ENCODE results near the gene PDGFC. TPM values are rescaled to one million over a fixed set of nuclear protein-coding genes. Genes with fewer than 3 reads are reported as not detected.

Gene PDGFC
- polyA plus RNA-seq, 1 experiment, result 72.7 TPM

GRCh38 chr4:156906325-156906724 is 65.3 kb downstream of the PDGFC start:
- Histone ChIP-seq H3K27me3 (ENCODE audit: control insufficient read depth, insufficient read depth, low read length) (no peaks in the 10 kb centered on the region), H3K27ac (ENCODE audit: low read depth, low read length) (no peak overlapping the region), H3K4me3 (ENCODE audit: low read depth, low read length) (no peak overlapping the region), H3K9me3 (ENCODE audit: control insufficient read depth, insufficient read depth, low read length) (no peaks in the 10 kb centered on the region)
- CTCF ChIA-PET, result no interaction called here
- POLR2A ChIA-PET, result no interaction called here
- TF ChIP-seq, protein P1, sequence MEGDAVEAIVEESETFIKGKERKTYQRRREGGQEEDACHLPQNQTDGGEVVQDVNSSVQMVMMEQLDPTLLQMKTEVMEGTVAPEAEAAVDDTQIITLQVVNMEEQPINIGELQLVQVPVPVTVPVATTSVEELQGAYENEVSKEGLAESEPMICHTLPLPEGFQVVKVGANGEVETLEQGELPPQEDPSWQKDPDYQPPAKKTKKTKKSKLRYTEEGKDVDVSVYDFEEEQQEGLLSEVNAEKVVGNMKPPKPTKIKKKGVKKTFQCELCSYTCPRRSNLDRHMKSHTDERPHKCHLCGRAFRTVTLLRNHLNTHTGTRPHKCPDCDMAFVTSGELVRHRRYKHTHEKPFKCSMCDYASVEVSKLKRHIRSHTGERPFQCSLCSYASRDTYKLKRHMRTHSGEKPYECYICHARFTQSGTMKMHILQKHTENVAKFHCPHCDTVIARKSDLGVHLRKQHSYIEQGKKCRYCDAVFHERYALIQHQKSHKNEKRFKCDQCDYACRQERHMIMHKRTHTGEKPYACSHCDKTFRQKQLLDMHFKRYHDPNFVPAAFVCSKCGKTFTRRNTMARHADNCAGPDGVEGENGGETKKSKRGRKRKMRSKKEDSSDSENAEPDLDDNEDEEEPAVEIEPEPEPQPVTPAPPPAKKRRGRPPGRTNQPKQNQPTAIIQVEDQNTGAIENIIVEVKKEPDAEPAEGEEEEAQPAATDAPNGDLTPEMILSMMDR (IDR thresholded peaks at IDR 0.05; ENCODE audit: low read depth, low read length), result no peak
- DNase-seq (ENCODE audit: low read depth, low spot score), result no peak

- TF ChIP-seq, protein P1 (IDR thresholded peaks at IDR 0.05; ENCODE audit: low read depth, low read length), result no peak
- ChIA-PET POLR2A (no interaction called here), CTCF (no interaction called here)
- Histone ChIP-seq H3K27ac (ENCODE audit: low read depth, low read length) (no peak overlapping the region), H3K27me3 (ENCODE audit: control insufficient read depth, insufficient read depth, low read length) (no peaks in the 10 kb centered on the region), H3K4me3 (ENCODE audit: low read depth, low read length) (no peak overlapping the region), H3K9me3 (ENCODE audit: control insufficient read depth, insufficient read depth, low read length) (no peaks in the 10 kb centered on the region)
- DNase-seq (ENCODE audit: low read depth, low spot score), result no peak
Measured at GRCh38 chr4:156901871-156902270, 69.7 kb downstream of the PDGFC start.

DNA sequence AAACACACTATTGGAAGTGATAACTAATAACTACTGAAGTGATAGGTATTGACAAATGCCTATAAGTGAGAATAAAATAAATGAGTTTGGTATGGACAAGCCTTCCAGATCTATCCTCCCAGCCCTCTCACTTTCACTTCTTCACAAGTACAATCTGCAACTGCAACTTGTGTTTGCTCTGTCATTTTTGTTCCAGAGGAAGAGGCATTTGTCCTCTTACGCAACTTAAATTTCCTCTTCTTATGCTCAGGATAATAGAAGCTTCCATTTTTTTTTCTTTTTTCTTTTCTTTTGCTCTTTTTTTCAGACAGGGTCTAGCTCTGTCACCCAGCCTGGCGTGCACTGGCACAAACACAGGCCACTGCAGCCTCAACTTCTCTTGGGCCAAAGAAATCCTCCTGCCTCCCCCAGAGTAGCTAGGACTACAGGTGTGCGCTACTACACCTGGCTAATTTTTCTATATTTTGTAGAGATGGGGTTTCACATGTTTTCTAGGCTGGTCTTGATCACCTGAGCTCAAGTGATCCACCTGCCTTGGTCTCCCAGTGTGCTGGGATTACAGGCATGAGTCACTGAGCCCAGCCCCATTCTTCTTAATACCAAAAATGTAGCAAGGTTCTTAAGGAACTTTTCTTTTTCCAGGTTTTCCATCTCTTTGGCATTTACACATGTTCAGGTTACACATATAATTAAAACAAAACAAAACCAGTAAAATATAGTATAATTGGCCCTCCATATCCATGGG is 73.1 kb downstream of the PDGFC start:
- Histone ChIP-seq H3K27ac (ENCODE audit: low read depth, low read length) (no peak overlapping the region), H3K27me3 (ENCODE audit: control insufficient read depth, insufficient read depth, low read length) (no peaks in the 10 kb centered on the region), H3K9me3 (ENCODE audit: control insufficient read depth, insufficient read depth, low read length) (no peaks in the 10 kb centered on the region), H3K4me3 (ENCODE audit: low read depth, low read length) (no peak overlapping the region)
- TF ChIP-seq, protein P1 (IDR thresholded peaks at IDR 0.05; ENCODE audit: low read depth, low read length), result no peak
- CTCF ChIA-PET, result no interaction called here
- DNase-seq (ENCODE audit: low read depth, low spot score), result no peak
- POLR2A ChIA-PET, result no interaction called here

DNA sequence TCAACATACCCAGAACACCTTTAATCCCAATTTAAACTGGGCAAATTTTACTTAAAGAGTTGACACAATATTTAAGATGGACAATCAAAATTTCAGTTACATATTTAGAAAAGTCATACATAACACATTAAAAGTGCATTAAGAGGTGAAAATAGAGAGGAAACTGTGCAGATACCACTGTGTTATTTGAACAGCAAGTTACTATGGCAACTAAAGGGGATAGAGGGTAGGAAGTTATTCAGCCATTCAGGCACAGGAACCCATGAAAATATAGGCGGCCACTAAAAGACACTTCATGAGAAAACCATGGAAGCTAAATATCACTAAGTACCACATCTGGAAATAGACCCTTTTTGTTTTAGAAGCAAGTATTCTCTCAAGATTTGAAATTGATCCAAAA is 75.1 kb downstream of the PDGFC start:
- TF ChIP-seq, protein P1 (IDR thresholded peaks at IDR 0.05; ENCODE audit: low read depth, low read length), result no peak
- no peak for DNase-seq (ENCODE audit: low read depth, low spot score)
- CTCF ChIA-PET, result no interaction called here
- H3K4me3 ChIP-seq (ENCODE audit: low read depth, low read length), result no peak overlapping the region
- POLR2A ChIA-PET, result no interaction called here
- no peaks in the 10 kb centered on the region for H3K9me3 ChIP-seq (ENCODE audit: control insufficient read depth, insufficient read depth, low read length)
- no peaks in the 10 kb centered on the region for H3K27me3 ChIP-seq (ENCODE audit: control insufficient read depth, insufficient read depth, low read length)
- no peak overlapping the region for H3K27ac ChIP-seq (ENCODE audit: low read depth, low read length)

DNA sequence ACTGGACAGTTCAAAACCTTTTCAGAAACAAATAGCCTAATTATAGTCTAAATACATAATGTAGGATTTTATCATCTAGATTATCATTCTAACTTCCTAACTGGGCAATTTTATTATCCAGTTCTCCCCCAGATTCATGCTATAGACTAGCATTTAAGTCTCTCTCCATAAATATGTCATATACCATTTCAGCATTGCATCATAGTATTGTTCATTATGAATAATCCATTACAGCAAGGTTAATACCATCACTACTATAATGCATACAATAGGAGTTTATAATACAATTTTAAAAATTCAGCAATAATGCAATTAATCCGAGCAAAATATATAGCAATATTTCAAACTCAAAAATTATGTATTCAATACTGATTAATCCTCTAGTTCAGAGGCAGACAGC is 77.4 kb downstream of the PDGFC start:
- H3K9me3 ChIP-seq (ENCODE audit: control insufficient read depth, insufficient read depth, low read length), result no peaks in the 10 kb centered on the region
- ChIA-PET CTCF (no interaction called here), POLR2A (no interaction called here)
- no peak overlapping the region for H3K27ac ChIP-seq (ENCODE audit: low read depth, low read length)
- TF ChIP-seq, protein P1 (IDR thresholded peaks at IDR 0.05; ENCODE audit: low read depth, low read length), result no peak
- no peak for DNase-seq (ENCODE audit: low read depth, low spot score)
- no peaks in the 10 kb centered on the region for H3K27me3 ChIP-seq (ENCODE audit: control insufficient read depth, insufficient read depth, low read length)
- H3K4me3 ChIP-seq (ENCODE audit: low read depth, low read length), result no peak overlapping the region
